Keratinocyte (primary cell): ENCODE data around the gene JMJD1C.

Experiments used
- EZH2 ChIP-seq: IDR thresholded peaks from one replicate; pipeline ENCODE4 v1.6.1; 2012; ENCODE audit warnings: inconsistent platforms, mild to moderate bottlenecking, low read length, moderate library complexity
- TF ChIP-seq, protein P1 (sequence below), 3 experiments: IDR thresholded peaks in 1 of 3; conservative IDR thresholded peaks in 1 of 3; optimal IDR thresholded peaks in 1 of 3; 2 replicates in 2 of 3; 3 replicates in 1 of 3; pipeline versions ENCODE3 to v1.5.1; 2011; ENCODE audit warnings: low read length in 3 of 3, mild to moderate bottlenecking in 3 of 3, moderate library complexity in 2 of 3, control low read depth in 1 of 3, inconsistent platforms in 1 of 3; ENCODE audit not compliant: insufficient read depth in 2 of 3; ENCODE audit errors: extremely low read depth in 1 of 3

DNA sequence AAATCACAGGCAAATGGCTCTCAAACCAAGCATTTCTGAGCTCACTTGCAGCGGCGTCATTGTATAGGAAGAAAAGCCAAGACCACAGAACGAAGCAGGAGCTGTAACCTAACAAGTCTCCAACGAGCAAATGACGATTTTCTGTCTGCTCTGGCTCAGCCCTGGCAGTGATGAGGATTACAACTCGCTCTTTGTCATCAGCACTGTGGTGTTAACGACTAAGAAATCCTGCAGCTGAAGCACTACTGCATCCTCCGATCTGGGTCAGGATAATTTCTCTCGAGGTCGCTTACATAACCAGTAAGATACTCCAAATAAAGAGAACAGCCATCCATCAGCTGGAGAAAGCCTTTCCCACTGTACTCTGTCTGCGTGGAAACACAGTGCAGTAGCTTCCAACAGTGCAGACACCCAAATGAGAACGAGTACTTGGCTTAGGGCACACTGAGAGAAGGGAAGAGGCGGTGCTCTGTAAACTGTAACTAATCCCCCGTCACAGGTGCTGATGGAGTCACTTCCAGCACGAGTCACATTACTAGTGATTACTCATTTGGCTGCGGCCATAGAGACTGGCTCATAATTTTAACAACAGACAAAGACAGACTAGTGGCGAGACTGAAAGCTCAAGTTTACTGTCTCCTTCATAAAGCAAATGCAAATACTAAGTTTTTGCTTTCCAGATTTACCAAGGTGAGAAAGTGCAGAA is 196.8 kb downstream of the JMJD1C start:
- TF ChIP-seq, protein P1, sequence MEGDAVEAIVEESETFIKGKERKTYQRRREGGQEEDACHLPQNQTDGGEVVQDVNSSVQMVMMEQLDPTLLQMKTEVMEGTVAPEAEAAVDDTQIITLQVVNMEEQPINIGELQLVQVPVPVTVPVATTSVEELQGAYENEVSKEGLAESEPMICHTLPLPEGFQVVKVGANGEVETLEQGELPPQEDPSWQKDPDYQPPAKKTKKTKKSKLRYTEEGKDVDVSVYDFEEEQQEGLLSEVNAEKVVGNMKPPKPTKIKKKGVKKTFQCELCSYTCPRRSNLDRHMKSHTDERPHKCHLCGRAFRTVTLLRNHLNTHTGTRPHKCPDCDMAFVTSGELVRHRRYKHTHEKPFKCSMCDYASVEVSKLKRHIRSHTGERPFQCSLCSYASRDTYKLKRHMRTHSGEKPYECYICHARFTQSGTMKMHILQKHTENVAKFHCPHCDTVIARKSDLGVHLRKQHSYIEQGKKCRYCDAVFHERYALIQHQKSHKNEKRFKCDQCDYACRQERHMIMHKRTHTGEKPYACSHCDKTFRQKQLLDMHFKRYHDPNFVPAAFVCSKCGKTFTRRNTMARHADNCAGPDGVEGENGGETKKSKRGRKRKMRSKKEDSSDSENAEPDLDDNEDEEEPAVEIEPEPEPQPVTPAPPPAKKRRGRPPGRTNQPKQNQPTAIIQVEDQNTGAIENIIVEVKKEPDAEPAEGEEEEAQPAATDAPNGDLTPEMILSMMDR (optimal IDR thresholded peaks at IDR 0.05 in 1 of 3, IDR thresholded peaks at IDR 0.05 in 1 of 3, conservative IDR thresholded peaks at IDR 0.05 in 1 of 3; ENCODE audit: extremely low read depth in 1 of 3, insufficient read depth in 2 of 3, low read length in 3 of 3): peak in 2 of 3 experiments; percentile 7 to 42
- no peak for TF ChIP-seq EZH2
